ENCODE results near the gene CXXC1. TPM values are rescaled to one million over a fixed set of nuclear protein-coding genes. Genes with fewer than 3 reads are reported as not detected.

The CXXC1 gene
- total and polyA plus RNA-seq, 2 experiments from 2014 or later = 37.9 to 39.2 TPM

GRCh38 chr18:50274941-50275340 is 12.6 kb downstream of the CXXC1 start:
- H3K9me3 ChIP-seq (ENCODE audit: low read depth) = no peaks in the 10 kb centered on the region
- peaks cover 24% of the 10 kb centered on the region; the same call in 1 of the 2 replicates for H3F3A ChIP-seq (ENCODE audit: insufficient read depth)
- no peak overlapping the region for H3K4me2 ChIP-seq (ENCODE audit: unreplicated experiment)
- in situ Hi-C loops (cut with MboI) = no loop called here
- peaks cover 34% of the 10 kb centered on the region for H3K79me2 ChIP-seq (ENCODE audit: insufficient read depth)
- no peak overlapping the region for H3K9ac ChIP-seq
- H3K27ac ChIP-seq = no peak overlapping the region
- H4K20me1 ChIP-seq (ENCODE audit: insufficient read depth) = no peaks in the 10 kb centered on the region
- no peaks in the 10 kb centered on the region for H3K9me2 ChIP-seq (ENCODE audit: insufficient read depth)
- H3K27me3 ChIP-seq (replicated peaks; ENCODE audit: insufficient read depth) = no peaks in the 10 kb centered on the region
- WGBS, 2 experiments (ENCODE audit: low coverage in 1 of 2, low lambda C conversion rate in 2 of 2, missing lambda C conversion rate in 2 of 2) = 92 to 95% methylated on average over 10 of the region's 10 CpGs
- peaks cover 32% of the 10 kb centered on the region; the same call in 1 of the 2 replicates for H3K36me3 ChIP-seq (ENCODE audit: low read depth)
- no peak overlapping the region for H3K4me3 ChIP-seq
- DNase-seq = no peak
- H2AFZ ChIP-seq = no peak overlapping the region
- no peak for TF ChIP-seq EZH2 (IDR thresholded peaks at IDR 0.05; ENCODE audit: insufficient read depth, poor library complexity, severe bottlenecking)
- no peak for TF ChIP-seq EZH2phosphoT487 (IDR thresholded peaks at IDR 0.05; ENCODE audit: insufficient read depth, low read depth)
- peaks cover 10% of the 10 kb centered on the region; the same call in 1 of the 2 replicates for H3K4me1 ChIP-seq (ENCODE audit: insufficient read depth)

- H3K27me3 ChIP-seq (replicated peaks; ENCODE audit: insufficient read depth) = no peaks in the 10 kb centered on the region
- TF ChIP-seq EZH2phosphoT487 (IDR thresholded peaks at IDR 0.05; ENCODE audit: insufficient read depth, low read depth) = no peak
- TF ChIP-seq EZH2 (IDR thresholded peaks at IDR 0.05; ENCODE audit: insufficient read depth, poor library complexity, severe bottlenecking) = no peak
- H3K4me3 ChIP-seq = no peak overlapping the region
- H3K79me2 ChIP-seq (ENCODE audit: insufficient read depth) = peaks cover 25% of the 10 kb centered on the region
- H3K4me1 ChIP-seq (ENCODE audit: insufficient read depth) = 0 out of 2 replicates have a peak, but pooled peaks cover 1% of the 10 kb centered on the region
- H3K9ac ChIP-seq = no peak overlapping the region
- H3K4me2 ChIP-seq (ENCODE audit: unreplicated experiment) = no peak overlapping the region
- in situ Hi-C loops (cut with MboI) = no loop called here
- no peaks in the 10 kb centered on the region for H3K9me3 ChIP-seq (ENCODE audit: low read depth)
- no peak overlapping the region for H2AFZ ChIP-seq
- H4K20me1 ChIP-seq (ENCODE audit: insufficient read depth) = no peaks in the 10 kb centered on the region
- peaks cover 36% of the 10 kb centered on the region; the same call in 1 of the 2 replicates for H3K36me3 ChIP-seq (ENCODE audit: low read depth)
- no peak for DNase-seq
- H3K27ac ChIP-seq = no peak overlapping the region
- H3F3A ChIP-seq (ENCODE audit: insufficient read depth) = peaks cover 28% of the 10 kb centered on the region; the same call in 1 of the 2 replicates
- no peaks in the 10 kb centered on the region for H3K9me2 ChIP-seq (ENCODE audit: insufficient read depth)
- 98 to 99% methylated on average over 14 to 17 of the region's 17 CpGs for WGBS, 2 experiments (ENCODE audit: low coverage in 1 of 2, low lambda C conversion rate in 2 of 2, missing lambda C conversion rate in 2 of 2)
Measured at GRCh38 chr18:50274044-50274442, 13.4 kb downstream of the CXXC1 start.

GRCh38 chr18:50273203-50274043 is 14.1 kb downstream of the CXXC1 start:
- H3K4me2 ChIP-seq (ENCODE audit: unreplicated experiment) = no peak overlapping the region
- in situ Hi-C loops (cut with MboI) = no loop called here
- peaks cover 38% of the 10 kb centered on the region; the same call in 1 of the 2 replicates for H3K36me3 ChIP-seq (ENCODE audit: low read depth)
- H2AFZ ChIP-seq = no peak overlapping the region
- no peak for DNase-seq
- H3K27me3 ChIP-seq (replicated peaks; ENCODE audit: insufficient read depth) = no peaks in the 10 kb centered on the region
- no peak overlapping the region for H3K9ac ChIP-seq
- H3K9me2 ChIP-seq (ENCODE audit: insufficient read depth) = no peaks in the 10 kb centered on the region
- H3K9me3 ChIP-seq (ENCODE audit: low read depth) = no peaks in the 10 kb centered on the region
- H3F3A ChIP-seq (ENCODE audit: insufficient read depth) = peaks cover 27% of the 10 kb centered on the region; the same call in 1 of the 2 replicates
- no peak for TF ChIP-seq EZH2phosphoT487 (IDR thresholded peaks at IDR 0.05; ENCODE audit: insufficient read depth, low read depth)
- no peak for TF ChIP-seq EZH2 (IDR thresholded peaks at IDR 0.05; ENCODE audit: insufficient read depth, poor library complexity, severe bottlenecking)
- no peaks in the 10 kb centered on the region for H3K4me1 ChIP-seq (ENCODE audit: insufficient read depth)
- no peak overlapping the region for H3K4me3 ChIP-seq
- H3K79me2 ChIP-seq (ENCODE audit: insufficient read depth) = peaks cover 19% of the 10 kb centered on the region
- no peaks in the 10 kb centered on the region for H4K20me1 ChIP-seq (ENCODE audit: insufficient read depth)
- no peak overlapping the region for H3K27ac ChIP-seq
- 90 to 94% methylated on average over 18 to 23 of the region's 23 CpGs for WGBS, 2 experiments (ENCODE audit: low coverage in 1 of 2, low lambda C conversion rate in 2 of 2, missing lambda C conversion rate in 2 of 2)

- Histone ChIP-seq H3K79me2 (ENCODE audit: insufficient read depth) (peaks cover 10% of the 10 kb centered on the region), H3K4me1 (ENCODE audit: insufficient read depth) (no peaks in the 10 kb centered on the region), H3K9ac (no peak overlapping the region), H3K27ac (no peak overlapping the region), H4K20me1 (ENCODE audit: insufficient read depth) (no peaks in the 10 kb centered on the region), H3K9me2 (ENCODE audit: insufficient read depth) (no peaks in the 10 kb centered on the region), H3K4me2 (ENCODE audit: unreplicated experiment) (no peak overlapping the region), H3K36me3 (ENCODE audit: low read depth) (peaks cover 38% of the 10 kb centered on the region; the same call in 1 of the 2 replicates), H2AFZ (no peak overlapping the region), H3K9me3 (ENCODE audit: low read depth) (no peaks in the 10 kb centered on the region), H3K27me3 (replicated peaks; ENCODE audit: insufficient read depth) (no peaks in the 10 kb centered on the region), H3F3A (ENCODE audit: insufficient read depth) (peaks cover 27% of the 10 kb centered on the region; the same call in 1 of the 2 replicates), H3K4me3 (no peak overlapping the region)
- TF ChIP-seq EZH2 (IDR thresholded peaks at IDR 0.05; ENCODE audit: insufficient read depth, poor library complexity, severe bottlenecking) = no peak
- TF ChIP-seq EZH2phosphoT487 (IDR thresholded peaks at IDR 0.05; ENCODE audit: insufficient read depth, low read depth) = no peak
- in situ Hi-C loops (cut with MboI) = no loop called here
- WGBS, 2 experiments (ENCODE audit: low coverage in 1 of 2, low lambda C conversion rate in 2 of 2, missing lambda C conversion rate in 2 of 2) = 50 to 53% methylated on average over 5 of the region's 5 CpGs
- DNase-seq = no peak
Measured at GRCh38 chr18:50272568-50272967, 14.9 kb downstream of the CXXC1 start.

Measured in GM23248 (cell line).